PFSK-1 (cell line): ENCODE data around the gene HIGD1A.

ENCODE experiments used
- FOXP2 ChIP-seq: optimal IDR thresholded peaks from 2 replicates; pipeline ENCODE3; 2011; ENCODE audit warnings: borderline replicate concordance, control low read depth, inconsistent platforms; ENCODE audit not compliant: insufficient read depth; ENCODE audit errors: extremely low read length, extremely low read depth
- POLR2AphosphoS5 ChIP-seq: IDR thresholded peaks from 2 replicates; pipeline ENCODE4 v1.6.1; 2012; ENCODE audit warnings: low read depth, mild to moderate bottlenecking, control low read depth, low read length, moderate library complexity
- SIN3A ChIP-seq: IDR thresholded peaks from 2 replicates; pipeline ENCODE4 v1.6.1; 2012; ENCODE audit warnings: mild to moderate bottlenecking, low read length, moderate library complexity, borderline replicate concordance; ENCODE audit not compliant: insufficient read depth
- TAF1 ChIP-seq: IDR thresholded peaks from 2 replicates; pipeline ENCODE4 v1.6.1; 2012; ENCODE audit warnings: low read length, control low read depth, borderline replicate concordance; ENCODE audit not compliant: insufficient read depth
- TF ChIP-seq, protein P1 (sequence below), 2 experiments: IDR thresholded peaks; 2 replicates each; pipeline versions ENCODE4 v1.6.1 to v1.8.0; 2011 to 2012; ENCODE audit warnings: low read depth in 2 of 2, low read length in 2 of 2, control low read depth in 1 of 2, inconsistent platforms in 1 of 2, mild to moderate bottlenecking in 1 of 2, moderate library complexity in 1 of 2; ENCODE audit not compliant: insufficient read depth in 1 of 2

The HIGD1A gene

DNA sequence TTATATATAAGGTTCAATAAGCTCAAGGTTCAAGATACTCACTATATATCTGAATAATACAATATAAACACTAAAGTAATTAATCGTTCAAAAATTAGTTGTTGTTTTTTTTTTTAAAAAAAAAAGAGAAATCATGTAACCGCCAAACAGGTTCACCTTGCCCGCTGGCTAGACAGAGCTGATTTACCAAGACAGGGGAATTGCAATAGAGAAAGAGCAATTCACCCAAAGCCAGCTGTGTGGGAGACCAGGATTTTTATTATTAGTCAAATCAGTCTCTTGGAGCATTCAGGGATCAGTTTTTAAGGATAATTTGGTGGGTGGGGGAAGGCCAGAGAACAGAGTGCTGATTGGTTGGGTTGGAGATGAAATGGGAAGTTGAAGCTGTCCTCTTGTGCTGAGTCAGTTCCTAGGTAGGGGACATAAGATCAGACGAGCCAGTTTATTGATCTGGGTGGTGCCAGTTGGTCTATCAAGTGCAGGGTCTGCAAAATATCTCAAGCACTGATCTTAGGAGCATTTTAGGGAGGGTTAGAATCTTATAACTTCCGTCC lies 7.9 kb downstream of the HIGD1A start:
- TF ChIP-seq POLR2AphosphoS5, result no peak
- TF ChIP-seq, protein P1, sequence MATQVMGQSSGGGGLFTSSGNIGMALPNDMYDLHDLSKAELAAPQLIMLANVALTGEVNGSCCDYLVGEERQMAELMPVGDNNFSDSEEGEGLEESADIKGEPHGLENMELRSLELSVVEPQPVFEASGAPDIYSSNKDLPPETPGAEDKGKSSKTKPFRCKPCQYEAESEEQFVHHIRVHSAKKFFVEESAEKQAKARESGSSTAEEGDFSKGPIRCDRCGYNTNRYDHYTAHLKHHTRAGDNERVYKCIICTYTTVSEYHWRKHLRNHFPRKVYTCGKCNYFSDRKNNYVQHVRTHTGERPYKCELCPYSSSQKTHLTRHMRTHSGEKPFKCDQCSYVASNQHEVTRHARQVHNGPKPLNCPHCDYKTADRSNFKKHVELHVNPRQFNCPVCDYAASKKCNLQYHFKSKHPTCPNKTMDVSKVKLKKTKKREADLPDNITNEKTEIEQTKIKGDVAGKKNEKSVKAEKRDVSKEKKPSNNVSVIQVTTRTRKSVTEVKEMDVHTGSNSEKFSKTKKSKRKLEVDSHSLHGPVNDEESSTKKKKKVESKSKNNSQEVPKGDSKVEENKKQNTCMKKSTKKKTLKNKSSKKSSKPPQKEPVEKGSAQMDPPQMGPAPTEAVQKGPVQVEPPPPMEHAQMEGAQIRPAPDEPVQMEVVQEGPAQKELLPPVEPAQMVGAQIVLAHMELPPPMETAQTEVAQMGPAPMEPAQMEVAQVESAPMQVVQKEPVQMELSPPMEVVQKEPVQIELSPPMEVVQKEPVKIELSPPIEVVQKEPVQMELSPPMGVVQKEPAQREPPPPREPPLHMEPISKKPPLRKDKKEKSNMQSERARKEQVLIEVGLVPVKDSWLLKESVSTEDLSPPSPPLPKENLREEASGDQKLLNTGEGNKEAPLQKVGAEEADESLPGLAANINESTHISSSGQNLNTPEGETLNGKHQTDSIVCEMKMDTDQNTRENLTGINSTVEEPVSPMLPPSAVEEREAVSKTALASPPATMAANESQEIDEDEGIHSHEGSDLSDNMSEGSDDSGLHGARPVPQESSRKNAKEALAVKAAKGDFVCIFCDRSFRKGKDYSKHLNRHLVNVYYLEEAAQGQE (IDR thresholded peaks at IDR 0.05; ENCODE audit: insufficient read depth in 1 of 2, low read depth in 2 of 2, low read length in 2 of 2), result no peak
- TF ChIP-seq SIN3A, result no peak
- no peak for TF ChIP-seq TAF1
- TF ChIP-seq FOXP2, result no peak

DNA sequence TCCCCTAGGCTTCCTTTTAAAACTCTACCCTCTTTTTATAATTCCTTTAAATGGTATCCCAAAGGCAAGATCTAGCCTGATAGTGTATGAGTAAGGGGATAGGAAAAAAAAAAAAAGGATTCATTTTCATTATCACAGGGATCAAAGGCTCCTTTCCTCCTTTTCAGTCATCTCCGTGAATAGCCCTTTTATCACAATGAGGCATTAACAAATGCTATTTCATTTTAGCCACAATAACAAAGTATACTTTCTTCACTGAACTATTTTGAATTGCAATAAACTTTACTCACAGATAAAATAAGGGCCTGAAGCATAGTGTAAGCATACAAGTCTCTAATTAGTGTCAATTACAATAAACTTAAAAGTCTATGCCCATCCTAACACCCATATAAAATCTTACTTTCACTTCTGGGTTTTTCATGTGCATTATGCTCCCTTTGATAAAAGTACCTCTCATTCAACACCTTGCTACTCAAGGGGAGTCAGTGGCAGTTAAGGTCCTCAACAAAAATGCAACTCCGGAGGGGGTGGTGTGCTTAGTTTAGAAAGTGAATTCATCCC lies 8.6 kb downstream of the HIGD1A start:
- TF ChIP-seq SIN3A (no peak), FOXP2 (no peak)

DNA sequence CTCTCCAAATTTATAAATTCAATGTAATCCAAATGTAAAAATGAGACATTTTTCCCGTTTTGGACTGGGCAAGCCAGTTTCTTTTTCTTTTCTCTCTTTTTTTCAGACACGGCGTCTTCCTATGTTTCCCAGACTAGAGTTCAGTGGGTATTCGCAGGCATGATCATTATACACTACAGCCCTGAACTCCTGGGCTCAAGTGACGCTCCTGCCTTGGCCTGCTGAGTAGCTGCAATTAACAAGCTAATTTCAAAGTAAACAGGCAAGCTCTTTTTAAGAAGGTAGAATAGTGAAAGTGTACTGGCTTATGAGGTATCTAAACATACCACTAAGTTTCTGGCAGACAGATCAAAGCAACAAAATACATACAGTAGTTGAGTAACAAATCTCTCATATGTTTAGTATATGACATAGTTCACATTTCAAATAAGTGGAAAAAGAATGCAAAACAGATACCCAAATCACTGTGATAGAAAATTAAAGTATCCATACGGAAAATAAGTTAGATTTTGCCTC lies 13.5 kb downstream of the HIGD1A start:
- TF ChIP-seq FOXP2, result no peak
- TF ChIP-seq, protein P1 (IDR thresholded peaks at IDR 0.05; ENCODE audit: insufficient read depth in 1 of 2, low read depth in 2 of 2, low read length in 2 of 2), result no peak
- no peak for TF ChIP-seq SIN3A
- no peak for TF ChIP-seq POLR2AphosphoS5
- TF ChIP-seq TAF1, result no peak

- TF ChIP-seq SIN3A, result no peak
- no peak for TF ChIP-seq POLR2AphosphoS5
- TF ChIP-seq FOXP2, result no peak
- no peak for TF ChIP-seq TAF1
- TF ChIP-seq, protein P1 (IDR thresholded peaks at IDR 0.05; ENCODE audit: insufficient read depth in 1 of 2, low read depth in 2 of 2, low read length in 2 of 2), result no peak
Observed at GRCh38 chr3:42786631-42787030, 17.7 kb downstream of the HIGD1A start.

DNA sequence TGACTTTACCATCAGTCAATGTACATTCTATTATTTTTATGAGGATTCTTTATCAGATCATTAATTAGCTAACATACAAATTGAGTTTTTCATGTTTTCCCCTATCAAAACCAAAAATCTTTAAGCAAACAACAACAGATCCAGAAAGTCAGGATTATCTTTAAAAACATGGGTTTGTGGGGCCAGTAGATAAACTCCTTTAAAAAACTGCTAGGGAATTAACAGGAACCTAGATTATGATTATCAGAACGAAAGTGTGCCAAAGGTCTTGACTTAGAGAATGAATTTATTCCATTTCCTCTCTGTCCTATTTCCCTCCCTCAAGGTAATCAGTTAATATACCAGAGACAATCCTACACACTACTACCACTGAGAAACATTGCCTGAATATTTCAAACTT lies 18.1 kb downstream of the HIGD1A start:
- TF ChIP-seq POLR2AphosphoS5, result no peak

- TF ChIP-seq SIN3A (no peak), TAF1 (no peak)
Observed at GRCh38 chr3:42780892-42781700, 23.2 kb downstream of the HIGD1A start.
